ENCODE data around the gene MMP25.
A peak's percentile ranks its signal among the peaks of the same experiment; 100 is the strongest.
"Not testable (repeated sequence)": the region's sequence is repeated elsewhere in the genome, so short reads cannot be mapped to it uniquely, and the experiment has no call there.

The MMP25 gene

GRCh38 chr16:3062553-3062952 is 16.2 kb downstream of the MMP25 start:
- Mint-ChIP-seq H3K4me1 (ENCODE audit: low read depth) (peaks cover 50% of the 10 kb centered on the region), H3K27ac (peak overlapping the region; percentile 63), H3K9me3 (no peaks in the 10 kb centered on the region), H3K4me3 (no peak overlapping the region), H3K36me3 (ENCODE audit: low read depth) (peaks cover 25% of the 10 kb centered on the region), H3K27me3 (no peaks in the 10 kb centered on the region)
- no peak for DNase-seq

GRCh38 chr16:3063625-3064386 is 17.4 kb downstream of the MMP25 start:
- Mint-ChIP-seq H3K36me3 (ENCODE audit: low read depth) (peaks cover 35% of the 10 kb centered on the region), H3K9me3 (no peaks in the 10 kb centered on the region), H3K27ac (peak overlapping the region; percentile 99), H3K4me3 (peak overlapping the region; percentile 100), H3K4me1 (ENCODE audit: low read depth) (peaks cover 61% of the 10 kb centered on the region), H3K27me3 (no peaks in the 10 kb centered on the region)
- no peak for DNase-seq

GRCh38 chr16:3065069-3065741 is 18.8 kb downstream of the MMP25 start, which contains the start of gene IL32:
Gene IL32, plus strand, starts transcription at chr16:3065640. Its CDS starts 172 bp downstream, at chr16:3065812.
- peak; percentile 83 for DNase-seq

GRCh38 chr16:3065742-3066439 is 19.5 kb downstream of the MMP25 start:
- Mint-ChIP-seq H3K36me3 (ENCODE audit: low read depth) (peaks cover 51% of the 10 kb centered on the region), H3K27me3 (no peaks in the 10 kb centered on the region), H3K27ac (peak overlapping the region; percentile 99), H3K4me1 (ENCODE audit: low read depth) (peaks cover 66% of the 10 kb centered on the region), H3K9me3 (no peaks in the 10 kb centered on the region), H3K4me3 (peak overlapping the region; percentile 100)
- no peak for DNase-seq

More at GRCh38 chr16:3065069-3065741, 18.8 kb downstream of the MMP25 start, which contains the start of gene IL32:
- Mint-ChIP-seq H3K36me3 (ENCODE audit: low read depth) (peaks cover 47% of the 10 kb centered on the region), H3K4me1 (ENCODE audit: low read depth) (peaks cover 65% of the 10 kb centered on the region), H3K4me3 (peak within 1 kb of the TSS; percentile 100), H3K27me3 (no peaks in the 10 kb centered on the region), H3K9me3 (no peaks in the 10 kb centered on the region), H3K27ac (peak within 1 kb of the TSS; percentile 99)

GRCh38 chr16:3066440-3066748 is 20.0 kb downstream of the MMP25 start:
- Mint-ChIP-seq H3K9me3 (no peaks in the 10 kb centered on the region), H3K4me3 (peak overlapping the region; percentile 100), H3K27ac (peak overlapping the region; percentile 99), H3K4me1 (ENCODE audit: low read depth) (peaks cover 71% of the 10 kb centered on the region), H3K27me3 (no peaks in the 10 kb centered on the region), H3K36me3 (ENCODE audit: low read depth) (peaks cover 51% of the 10 kb centered on the region)
- DNase-seq = peak; percentile 64

- Mint-ChIP-seq H3K27me3 (no peaks in the 10 kb centered on the region), H3K36me3 (ENCODE audit: low read depth) (peaks cover 51% of the 10 kb centered on the region), H3K27ac (peak overlapping the region; percentile 96), H3K9me3 (no peaks in the 10 kb centered on the region), H3K4me3 (peak overlapping the region; percentile 100), H3K4me1 (ENCODE audit: low read depth) (peaks cover 73% of the 10 kb centered on the region)
- DNase-seq = no peak
Observed at GRCh38 chr16:3068487-3068886, 22.1 kb downstream of the MMP25 start.

- peaks cover 74% of the 10 kb centered on the region for H3K4me1 Mint-ChIP-seq (ENCODE audit: low read depth)
- not testable (repeated sequence) for DNase-seq, H3K27me3 Mint-ChIP-seq, H3K9me3 Mint-ChIP-seq
- peak overlapping the region; percentile 50 for H3K4me3 Mint-ChIP-seq
- peaks cover 51% of the 10 kb centered on the region for H3K36me3 Mint-ChIP-seq (ENCODE audit: low read depth)
- H3K27ac Mint-ChIP-seq = peak overlapping the region; percentile 87
Observed at GRCh38 chr16:3069146-3069545, 22.8 kb downstream of the MMP25 start.

GRCh38 chr16:3070608-3071111 is 24.3 kb downstream of the MMP25 start:
- Mint-ChIP-seq H3K27me3 (no peaks in the 10 kb centered on the region), H3K4me1 (ENCODE audit: low read depth) (peaks cover 74% of the 10 kb centered on the region), H3K4me3 (peak overlapping the region; percentile 50), H3K36me3 (ENCODE audit: low read depth) (peaks cover 52% of the 10 kb centered on the region), H3K9me3 (no peaks in the 10 kb centered on the region), H3K27ac (peak overlapping the region; percentile 87)
- peak; percentile 58 for DNase-seq

GRCh38 chr16:3071655-3072054 is 25.3 kb downstream of the MMP25 start:
- Mint-ChIP-seq H3K4me3 (no peak overlapping the region), H3K27me3 (no peaks in the 10 kb centered on the region), H3K4me1 (ENCODE audit: low read depth) (peaks cover 83% of the 10 kb centered on the region), H3K36me3 (ENCODE audit: low read depth) (peaks cover 44% of the 10 kb centered on the region), H3K9me3 (no peaks in the 10 kb centered on the region), H3K27ac (peak overlapping the region; percentile 76)
- DNase-seq = peak; percentile 47

- Mint-ChIP-seq H3K27ac (peak overlapping the region; percentile 76), H3K36me3 (ENCODE audit: low read depth) (peaks cover 46% of the 10 kb centered on the region), H3K4me1 (ENCODE audit: low read depth) (peaks cover 88% of the 10 kb centered on the region)
- not testable (repeated sequence) for H3K4me3 Mint-ChIP-seq, H3K27me3 Mint-ChIP-seq, H3K9me3 Mint-ChIP-seq
- peak; percentile 61 for DNase-seq
Observed at GRCh38 chr16:3072148-3072547, 25.8 kb downstream of the MMP25 start.

GRCh38 chr16:3072576-3073263 is 26.4 kb downstream of the MMP25 start:
- Mint-ChIP-seq H3K4me1 (ENCODE audit: low read depth) (peaks cover 88% of the 10 kb centered on the region), H3K27ac (peak overlapping the region; percentile 97), H3K36me3 (ENCODE audit: low read depth) (peaks cover 46% of the 10 kb centered on the region)
- not testable (repeated sequence) for H3K27me3 Mint-ChIP-seq, H3K4me3 Mint-ChIP-seq, H3K9me3 Mint-ChIP-seq
- DNase-seq = peak; percentile 56

GRCh38 chr16:3073448-3073847 is 27.1 kb downstream of the MMP25 start:
- peaks cover 88% of the 10 kb centered on the region for H3K4me1 Mint-ChIP-seq (ENCODE audit: low read depth)
- no peak overlapping the region for H3K4me3 Mint-ChIP-seq
- H3K27ac Mint-ChIP-seq = peak overlapping the region; percentile 97

GRCh38 chr16:3074860-3075522 is 28.6 kb downstream of the MMP25 start:
- peak; percentile 80 for DNase-seq
- Mint-ChIP-seq H3K27me3 (no peaks in the 10 kb centered on the region), H3K4me1 (ENCODE audit: low read depth) (peaks cover 86% of the 10 kb centered on the region), H3K9me3 (peaks cover 10% of the 10 kb centered on the region), H3K4me3 (peak overlapping the region; percentile 75), H3K27ac (peak overlapping the region; percentile 97), H3K36me3 (ENCODE audit: low read depth) (peaks cover 40% of the 10 kb centered on the region)

More at GRCh38 chr16:3073448-3073847, 27.1 kb downstream of the MMP25 start:
- Mint-ChIP-seq H3K9me3 (peaks cover 3% of the 10 kb centered on the region), H3K36me3 (ENCODE audit: low read depth) (peaks cover 44% of the 10 kb centered on the region), H3K27me3 (no peaks in the 10 kb centered on the region)
- DNase-seq = no peak
